ENCODE results near the gene CBLC.

- TF ChIP-seq CTCF (conservative IDR thresholded peaks at IDR 0.05; ENCODE audit: low read depth, low read length) = no peak
- no peak for TF ChIP-seq EZH2 (IDR thresholded peaks at IDR 0.05; ENCODE audit: low read length, unreplicated experiment)
Measured at GRCh38 chr19:44820648-44821609, 43.2 kb downstream of the CBLC start.
